AG04449 (cell line): Measurements from ENCODE around the gene AFAP1.

Experiments used
- CTCF ChIA-PET: fragments of 350-600 bp; formaldehyde crosslinking; extraction: SDS; loops from one replicate; lab custom pipeline; 2021; ENCODE audit warnings: antibody characterized with exemption; lab: Yijun Ruan, JAX
- POLR2A ChIA-PET: fragments of 400-600, 350-600 bp; formaldehyde crosslinking; extraction: SDS; loops from one replicate; lab custom pipeline; 2020; ENCODE audit warnings: antibody characterized with exemption, inconsistent platforms; lab: Yijun Ruan, JAX
- DNase-seq: peaks from one replicate; pipeline ENCODE4 v3.0.0-alpha.2; 2010; ENCODE audit warnings: low read depth, low spot score
- H3K4me3 ChIP-seq: 2 replicates; pipeline ENCODE4 v1.5.1; 2011; ENCODE audit warnings: low read depth, mild to moderate bottlenecking, control low read depth, low read length
- CTCF ChIP-seq: IDR thresholded peaks from one replicate; pipeline ENCODE4 v1.5.1; 2011; ENCODE audit warnings: mild to moderate bottlenecking, moderate library complexity, low read length, control low read depth, inconsistent platforms; ENCODE audit not compliant: insufficient read depth; ENCODE audit errors: missing control alignments

The AFAP1 gene

GRCh38 chr4:7777017-7777710 is 162.5 kb downstream of the AFAP1 start:
- DNase-seq = no peak
- TF ChIP-seq CTCF = no peak
- ChIA-PET CTCF (interaction anchor here (0.6 kb wide), 1 partner anchor 25 kb away, joined by 3 read pairs; no protein-coding TSS in a partner anchor), POLR2A (interaction anchor here (0.7 kb wide), 1 partner anchor 160 kb away, joined by 3 read pairs; no protein-coding TSS in a partner anchor)
- no peak overlapping the region for H3K4me3 ChIP-seq

DNA sequence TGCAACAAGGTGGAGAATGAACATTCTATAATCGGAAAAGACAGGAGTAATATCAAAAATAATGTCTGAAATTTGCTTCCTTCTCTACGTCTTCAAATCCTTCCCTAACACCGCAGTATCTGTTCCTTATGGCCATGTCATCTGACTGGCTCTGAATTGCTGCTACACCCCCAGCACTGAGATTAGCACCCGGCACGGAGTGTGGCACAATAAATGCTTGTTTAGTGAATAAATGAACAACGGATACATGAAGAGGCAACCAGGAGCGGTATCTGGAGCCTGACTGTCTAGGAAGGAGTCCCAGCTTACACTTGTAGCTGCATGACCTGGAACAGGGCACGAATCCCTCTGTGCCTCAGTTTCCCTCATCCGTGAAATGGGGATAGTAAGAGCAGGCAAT is 164.3 kb downstream of the AFAP1 start:
- no peak for TF ChIP-seq CTCF
- DNase-seq = no peak
- CTCF ChIA-PET = interaction anchor here (1.4 kb wide), 1 partner anchor 25 kb away, joined by 7 read pairs; no protein-coding TSS in a partner anchor
- POLR2A ChIA-PET = no interaction called here
- H3K4me3 ChIP-seq = no peak overlapping the region

DNA sequence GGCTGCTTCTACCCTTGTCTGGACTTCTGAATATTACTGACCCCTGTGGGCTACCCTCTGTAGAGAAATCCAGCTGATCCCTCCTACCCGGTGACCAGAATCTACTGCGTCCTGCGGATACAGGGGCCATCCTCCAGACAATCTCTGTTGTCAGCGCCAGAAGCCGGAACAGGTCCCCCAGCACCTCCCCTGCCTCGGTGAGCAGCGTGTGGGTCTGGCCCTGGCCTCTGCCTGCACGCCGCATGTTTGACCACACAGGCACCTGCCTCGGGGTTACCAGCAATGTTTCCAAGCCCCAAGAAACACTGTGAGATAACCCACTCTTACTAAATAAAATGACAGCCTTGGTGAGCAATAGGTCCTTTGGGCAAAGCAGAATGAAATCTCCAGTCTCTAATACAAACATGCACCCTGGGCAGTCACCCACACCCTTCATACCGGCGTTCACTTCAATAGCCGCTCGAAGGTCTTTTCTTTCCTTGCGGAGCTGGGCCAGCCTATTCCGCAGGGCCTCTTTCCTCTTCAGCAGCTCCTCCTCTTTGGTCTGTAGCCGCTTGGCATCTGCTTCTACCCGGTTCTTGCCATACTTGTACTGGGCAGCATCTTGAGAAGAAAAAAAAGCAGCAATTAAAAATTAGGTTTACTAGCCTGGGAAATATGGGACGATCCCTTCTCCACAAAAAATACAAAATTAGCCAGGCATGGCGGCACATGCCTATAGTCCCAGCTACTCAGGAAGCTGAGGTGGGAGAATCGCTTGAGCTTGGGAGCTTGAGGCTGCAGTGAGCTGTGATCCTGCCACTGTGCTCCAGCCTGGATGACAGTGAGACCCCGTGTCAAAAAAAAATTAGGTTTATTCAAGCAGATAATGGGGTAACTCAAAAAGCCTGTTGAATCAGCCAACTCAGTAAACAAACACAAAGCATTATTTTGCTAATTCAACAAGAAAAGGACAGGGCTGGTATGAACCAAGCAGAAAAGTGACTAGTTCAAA is 165.1 kb downstream of the AFAP1 start:
- no peak for TF ChIP-seq CTCF
- DNase-seq = no peak
- ChIA-PET POLR2A (no interaction called here), CTCF (interaction anchor here (1.1 to 1.9 kb wide), 2 partner anchors 16 to 30 kb away, joined by 3 to 6 read pairs; no protein-coding TSS in a partner anchor)
- H3K4me3 ChIP-seq = no peak overlapping the region

DNA sequence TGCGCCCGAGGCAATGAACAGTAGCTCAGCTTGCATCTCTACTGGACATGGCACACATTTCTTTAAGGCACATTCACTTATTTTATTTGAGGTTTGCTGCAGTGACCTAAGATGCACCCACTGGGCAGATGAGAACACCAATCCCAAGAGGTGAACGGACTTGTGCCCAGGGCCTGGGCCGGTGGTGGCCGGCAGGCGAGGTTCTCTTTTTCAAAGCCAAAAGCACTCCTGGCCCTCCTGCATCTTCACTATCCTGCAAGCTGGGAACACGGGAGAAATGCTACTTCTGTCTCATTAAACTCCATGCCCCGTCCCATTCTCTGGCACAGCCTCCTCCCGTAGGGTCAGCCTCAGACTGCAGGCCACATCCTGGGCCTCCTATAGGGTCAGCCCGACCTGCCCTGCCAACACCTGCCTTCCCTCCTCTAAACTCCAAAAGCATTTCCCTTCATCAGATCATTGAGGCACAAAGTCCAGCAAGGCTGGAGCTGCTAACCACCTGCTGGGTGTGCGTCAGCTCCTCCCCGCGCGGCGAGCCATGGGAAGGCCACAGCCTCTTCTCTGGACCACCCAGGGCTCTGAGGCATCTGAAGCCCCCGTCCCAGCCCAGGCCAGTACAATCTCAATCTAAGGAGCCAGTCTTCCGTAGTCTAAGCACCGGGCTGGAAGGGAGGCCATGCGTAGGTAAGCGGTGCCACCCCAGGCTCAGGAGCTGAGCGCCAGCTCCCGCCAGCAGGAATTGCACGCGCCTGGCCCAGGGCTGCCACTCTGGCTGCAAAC is 166.1 kb downstream of the AFAP1 start:
- CTCF ChIA-PET = interaction anchor here (0.6 to 1.9 kb wide), 5 partner anchors 12 to 214 kb away, joined by 3 to 6 read pairs (median 4); no protein-coding TSS in a partner anchor

More for the DNA sequence above, 166.1 kb downstream of the AFAP1 start:
- no peak overlapping the region for H3K4me3 ChIP-seq
- no peak for TF ChIP-seq CTCF
- DNase-seq = no peak
- POLR2A ChIA-PET = interaction anchor here (1.3 kb wide), 1 partner anchor 215 kb away, joined by 4 read pairs; no protein-coding TSS in a partner anchor
